Body of pancreas (tissue), 4 donors: ENCODE results near the gene KCND3.

Experiments
- CTCF ChIP-seq, 7 experiments: fragments of 450-650 bp in 4 of 7; fragments of 200-600 bp in 3 of 7; sonication (generic) in 3 of 7; IDR thresholded peaks; one replicate each; pipeline ENCODE4 v1.5.1; 2016 to 2019; ENCODE audit warnings: antibody characterized with exemption in 7 of 7
- POLR2A ChIP-seq, 3 donors: fragments of 450-650 bp; IDR thresholded peaks; one replicate each; pipeline ENCODE4 v1.6.1; 2016; ENCODE audit warnings: antibody characterized with exemption in 3 of 3, mild to moderate bottlenecking in 2 of 3

GRCh38 chr1:111755331-111756123 lies 233.9 kb downstream of the KCND3 start, which contains the start of gene DDX20:
- TF ChIP-seq CTCF (IDR thresholded peaks at IDR 0.05) (peak; percentile 66 to 98 (median 90)), POLR2A (IDR thresholded peaks at IDR 0.05) (peak; percentile 25 to 74 (median 72))
